GM23338 (cell line): Measurements from ENCODE around the gene SRM. TPM values are rescaled to one million over a fixed set of nuclear protein-coding genes. Genes with fewer than 3 reads are reported as not detected.

Experiments used
- ATAC-seq: fragments of 200-7000 bp; cut with Tn5 transposase; 3 replicates; pipeline ENCODE4 v1.9.1; 2020
- DNase-seq: peaks from one replicate; pipeline ENCODE4 v3.0.0-alpha.2; 2015; ENCODE audit warnings: low spot score
- H2AFZ ChIP-seq: fragments of 200-600 bp; sonication (generic); 2 replicates; pipeline ENCODE4 v1.8.0; 2016; ENCODE audit warnings: antibody characterized with exemption, mild to moderate bottlenecking, moderate library complexity
- H3F3A ChIP-seq: fragments of 200-600 bp; sonication (generic); replicated peaks from 2 replicates; pipeline ENCODE4 v1.8.0; 2017; ENCODE audit warnings: antibody characterized with exemption, mixed run types, low read depth
- H3K27ac ChIP-seq: fragments of 200-600 bp; sonication (generic); 2 replicates; pipeline ENCODE4 v1.6.1; 2016; ENCODE audit warnings: low read depth
- H3K27me3 ChIP-seq: fragments of 200-600 bp; sonication (generic); 2 replicates; pipeline ENCODE4 v1.8.0; 2016; ENCODE audit warnings: mild to moderate bottlenecking, mixed run types, moderate library complexity; ENCODE audit not compliant: insufficient read depth
- H3K36me3 ChIP-seq: fragments of 200-600 bp; sonication (generic); 2 replicates; pipeline ENCODE4 v1.8.0; 2016; ENCODE audit warnings: mild to moderate bottlenecking; ENCODE audit not compliant: insufficient read depth
- H3K4me1 ChIP-seq: fragments of 200-600 bp; sonication (generic); 2 replicates; pipeline ENCODE4 v1.8.0; 2016; ENCODE audit warnings: mild to moderate bottlenecking, moderate library complexity; ENCODE audit not compliant: insufficient read depth
- H3K4me2 ChIP-seq: fragments of 200-600 bp; sonication (generic); 2 replicates; pipeline ENCODE4 v1.7.1; 2017; ENCODE audit warnings: mixed run types
- H3K4me3 ChIP-seq: fragments of 200-600 bp; sonication (generic); 2 replicates; pipeline ENCODE4 v1.6.1; 2016; ENCODE audit warnings: mixed run types
- H3K79me2 ChIP-seq: fragments of 200-600 bp; sonication (generic); replicated peaks from 2 replicates; pipeline ENCODE4 v1.8.0; 2017; ENCODE audit warnings: mild to moderate bottlenecking; ENCODE audit not compliant: insufficient read depth
- H3K9me2 ChIP-seq: fragments of 200-600 bp; sonication (generic); 2 replicates; pipeline ENCODE4 v1.8.0; 2017; ENCODE audit not compliant: insufficient read depth
- H4K20me1 ChIP-seq: fragments of 200-600 bp; sonication (generic); replicated peaks from 2 replicates; pipeline ENCODE4 v1.8.0; 2017; ENCODE audit warnings: mild to moderate bottlenecking; ENCODE audit not compliant: insufficient read depth
- H3K27ac Mint-ChIP-seq: 2 replicates; pipeline ENCODE4 v1.8.0; 2020; ENCODE audit warnings: inconsistent platforms, mild to moderate bottlenecking, moderate library complexity, mixed read lengths
- H3K27me3 Mint-ChIP-seq: 3 replicates; pipeline ENCODE4 v1.8.0; 2022; ENCODE audit warnings: low read depth, mild to moderate bottlenecking, moderate library complexity, mixed read lengths, inconsistent platforms; ENCODE audit not compliant: insufficient read depth, poor library complexity
- H3K36me3 Mint-ChIP-seq: 3 replicates; pipeline ENCODE4 v1.8.0; 2021; ENCODE audit warnings: low read depth, mild to moderate bottlenecking, inconsistent platforms, moderate library complexity, mixed read lengths
- H3K4me1 Mint-ChIP-seq: 3 replicates; pipeline ENCODE4 v1.8.0; 2020; ENCODE audit warnings: mild to moderate bottlenecking, inconsistent platforms, mixed read lengths
- H3K4me3 Mint-ChIP-seq: 3 replicates; pipeline ENCODE4 v1.8.0; 2021; ENCODE audit warnings: moderate library complexity, mild to moderate bottlenecking, inconsistent platforms, mixed read lengths
- H3K9me3 Mint-ChIP-seq: 3 replicates; pipeline ENCODE4 v1.8.0; 2020; ENCODE audit warnings: moderate library complexity, mild to moderate bottlenecking, inconsistent platforms, mixed read lengths
- CREB1 ChIP-seq: fragments of 250-450 bp; sonication (Bioruptor Pico); IDR thresholded peaks from 2 replicates; pipeline ENCODE4 v1.5.0; 2020; ENCODE audit warnings: low read depth, mild to moderate bottlenecking, moderate library complexity
- EZH2 ChIP-seq: fragments of 200-600 bp; sonication (generic); IDR thresholded peaks from one replicate; pipeline ENCODE4 v1.8.0; 2017; ENCODE audit warnings: antibody characterized with exemption, mild to moderate bottlenecking, low read depth; ENCODE audit not compliant: unreplicated experiment
- EZH2phosphoT487 ChIP-seq: fragments of 200-600 bp; sonication (generic); IDR thresholded peaks from one replicate; pipeline ENCODE4 v1.8.1; 2018; ENCODE audit warnings: antibody characterized with exemption; ENCODE audit not compliant: unreplicated experiment
- JUNB ChIP-seq: IDR thresholded peaks from one replicate; pipeline ENCODE4 v1.6.1; 2016; ENCODE audit warnings: antibody characterized with exemption; ENCODE audit not compliant: unreplicated experiment
- POLR2AphosphoS5 ChIP-seq: IDR thresholded peaks from 2 replicates; pipeline ENCODE4 v1.6.1; 2016; ENCODE audit warnings: antibody characterized with exemption, low read depth
- ZNF114 ChIP-seq: fragments of 250-450 bp; sonication (Bioruptor Pico); IDR thresholded peaks from 2 replicates; pipeline ENCODE4 v1.5.0; 2020; ENCODE audit warnings: mild to moderate bottlenecking, moderate library complexity
- polyA plus RNA-seq: library from polyadenylated mRNA; unstranded; fragments of >200 nt; fragmentation: Nextera tagmentation; extraction: Ambion mirVana; gene quantifications from 2 replicates; pipeline ENCODE4 v1.2.1, GENCODE V29; 2016
- total RNA-seq: library from RNA; depleted of rRNA; stranded (reverse); fragments of >200 nt; shearing (Covaris generic); gene quantifications from 2 replicates; pipeline ENCODE4 v1.2.3, GENCODE V29; 2014
- TF ChIP-seq, protein P1 (sequence below): IDR thresholded peaks from one replicate; pipeline ENCODE4 v1.6.1; 2018; ENCODE audit warnings: antibody characterized with exemption; ENCODE audit not compliant: unreplicated experiment
- TF ChIP-seq, protein P2 (sequence below): fragments of 250-450 bp; sonication (Bioruptor Pico); IDR thresholded peaks from 2 replicates; pipeline ENCODE4 v1.5.0; 2020; ENCODE audit warnings: mild to moderate bottlenecking, moderate library complexity

The SRM gene
- total and polyA plus RNA-seq, 2 experiments from 2014 or later, result 170 to 253 TPM

DNA sequence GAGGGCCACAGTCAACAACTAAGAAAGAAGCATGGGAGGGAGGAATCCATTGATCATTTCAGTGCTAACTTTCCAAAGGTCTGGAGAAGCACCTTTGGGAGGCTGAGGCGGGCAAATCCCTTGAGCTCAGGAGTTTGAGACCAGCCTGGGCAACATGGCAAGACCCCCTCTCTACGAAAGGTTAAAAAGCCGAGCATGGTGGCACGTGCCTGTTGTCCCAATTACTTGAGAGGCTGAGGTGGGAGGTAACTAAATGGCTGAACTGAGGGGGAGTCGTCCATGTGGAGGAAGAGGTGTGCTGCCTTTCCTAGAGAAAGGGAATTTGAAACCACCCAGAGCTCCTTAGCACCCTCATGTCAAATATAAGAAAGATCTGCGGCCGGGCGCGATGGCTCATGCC, 29.0 kb downstream of the SRM start:
- no peak overlapping the region; the same call in 1 of the 2 replicates for H3K27ac Mint-ChIP-seq
- H3K4me3 Mint-ChIP-seq, result no peak overlapping the region
- Histone ChIP-seq H3K27ac (no peak overlapping the region), H3K36me3 (peaks cover 10% of the 10 kb centered on the region; the same call in 1 of the 2 replicates), H3K9me2 (no peaks in the 10 kb centered on the region), H3K4me1 (no peaks in the 10 kb centered on the region), H3K4me2 (no peak overlapping the region), H3F3A (peaks cover 22% of the 10 kb centered on the region), H3K79me2 (no peaks in the 10 kb centered on the region), H4K20me1 (peaks cover 5% of the 10 kb centered on the region; the same call in 1 of the 2 replicates), H3K4me3 (no peak overlapping the region), H3K27me3 (no peaks in the 10 kb centered on the region), H2AFZ (no peak overlapping the region)
- H3K27me3 Mint-ChIP-seq, result peaks cover 21% of the 10 kb centered on the region
- ATAC-seq, result no peak; the same call in 2 of the 3 replicates
- no peak for DNase-seq
- TF ChIP-seq, protein P1, sequence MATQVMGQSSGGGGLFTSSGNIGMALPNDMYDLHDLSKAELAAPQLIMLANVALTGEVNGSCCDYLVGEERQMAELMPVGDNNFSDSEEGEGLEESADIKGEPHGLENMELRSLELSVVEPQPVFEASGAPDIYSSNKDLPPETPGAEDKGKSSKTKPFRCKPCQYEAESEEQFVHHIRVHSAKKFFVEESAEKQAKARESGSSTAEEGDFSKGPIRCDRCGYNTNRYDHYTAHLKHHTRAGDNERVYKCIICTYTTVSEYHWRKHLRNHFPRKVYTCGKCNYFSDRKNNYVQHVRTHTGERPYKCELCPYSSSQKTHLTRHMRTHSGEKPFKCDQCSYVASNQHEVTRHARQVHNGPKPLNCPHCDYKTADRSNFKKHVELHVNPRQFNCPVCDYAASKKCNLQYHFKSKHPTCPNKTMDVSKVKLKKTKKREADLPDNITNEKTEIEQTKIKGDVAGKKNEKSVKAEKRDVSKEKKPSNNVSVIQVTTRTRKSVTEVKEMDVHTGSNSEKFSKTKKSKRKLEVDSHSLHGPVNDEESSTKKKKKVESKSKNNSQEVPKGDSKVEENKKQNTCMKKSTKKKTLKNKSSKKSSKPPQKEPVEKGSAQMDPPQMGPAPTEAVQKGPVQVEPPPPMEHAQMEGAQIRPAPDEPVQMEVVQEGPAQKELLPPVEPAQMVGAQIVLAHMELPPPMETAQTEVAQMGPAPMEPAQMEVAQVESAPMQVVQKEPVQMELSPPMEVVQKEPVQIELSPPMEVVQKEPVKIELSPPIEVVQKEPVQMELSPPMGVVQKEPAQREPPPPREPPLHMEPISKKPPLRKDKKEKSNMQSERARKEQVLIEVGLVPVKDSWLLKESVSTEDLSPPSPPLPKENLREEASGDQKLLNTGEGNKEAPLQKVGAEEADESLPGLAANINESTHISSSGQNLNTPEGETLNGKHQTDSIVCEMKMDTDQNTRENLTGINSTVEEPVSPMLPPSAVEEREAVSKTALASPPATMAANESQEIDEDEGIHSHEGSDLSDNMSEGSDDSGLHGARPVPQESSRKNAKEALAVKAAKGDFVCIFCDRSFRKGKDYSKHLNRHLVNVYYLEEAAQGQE, result no peak
- H3K9me3 Mint-ChIP-seq, result no peaks in the 10 kb centered on the region
- H3K36me3 Mint-ChIP-seq, result peaks cover 38% of the 10 kb centered on the region; the same call in 2 of the 3 replicates
- H3K4me1 Mint-ChIP-seq, result peaks cover 4% of the 10 kb centered on the region; the same call in 1 of the 3 replicates

DNA sequence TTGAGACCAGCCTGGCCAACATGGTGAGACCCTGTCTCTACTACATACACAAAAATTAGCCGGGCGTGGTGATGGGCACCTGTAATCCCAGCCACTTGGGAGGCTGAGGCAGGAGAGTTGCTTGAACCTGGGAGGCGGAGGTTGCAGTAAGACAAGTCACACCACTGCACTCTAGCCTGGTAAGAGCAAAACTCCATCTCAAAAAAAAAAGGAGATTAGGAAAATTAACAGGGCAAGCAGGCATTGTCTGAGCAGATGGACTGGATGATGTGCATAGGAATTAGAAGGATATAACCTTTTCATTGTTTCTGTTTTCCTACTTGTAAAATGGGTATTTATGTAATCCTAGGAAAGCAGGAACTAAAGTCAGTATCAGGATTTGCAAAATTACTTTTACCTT, 31.8 kb downstream of the SRM start:
- no peak overlapping the region for H3K27ac Mint-ChIP-seq
- TF ChIP-seq EZH2phosphoT487, result no peak
- TF ChIP-seq CREB1 (CRISPR knock-in tag), result no peak
- TF ChIP-seq POLR2AphosphoS5, result no peak
- TF ChIP-seq JUNB, result no peak
- TF ChIP-seq, protein P2, sequence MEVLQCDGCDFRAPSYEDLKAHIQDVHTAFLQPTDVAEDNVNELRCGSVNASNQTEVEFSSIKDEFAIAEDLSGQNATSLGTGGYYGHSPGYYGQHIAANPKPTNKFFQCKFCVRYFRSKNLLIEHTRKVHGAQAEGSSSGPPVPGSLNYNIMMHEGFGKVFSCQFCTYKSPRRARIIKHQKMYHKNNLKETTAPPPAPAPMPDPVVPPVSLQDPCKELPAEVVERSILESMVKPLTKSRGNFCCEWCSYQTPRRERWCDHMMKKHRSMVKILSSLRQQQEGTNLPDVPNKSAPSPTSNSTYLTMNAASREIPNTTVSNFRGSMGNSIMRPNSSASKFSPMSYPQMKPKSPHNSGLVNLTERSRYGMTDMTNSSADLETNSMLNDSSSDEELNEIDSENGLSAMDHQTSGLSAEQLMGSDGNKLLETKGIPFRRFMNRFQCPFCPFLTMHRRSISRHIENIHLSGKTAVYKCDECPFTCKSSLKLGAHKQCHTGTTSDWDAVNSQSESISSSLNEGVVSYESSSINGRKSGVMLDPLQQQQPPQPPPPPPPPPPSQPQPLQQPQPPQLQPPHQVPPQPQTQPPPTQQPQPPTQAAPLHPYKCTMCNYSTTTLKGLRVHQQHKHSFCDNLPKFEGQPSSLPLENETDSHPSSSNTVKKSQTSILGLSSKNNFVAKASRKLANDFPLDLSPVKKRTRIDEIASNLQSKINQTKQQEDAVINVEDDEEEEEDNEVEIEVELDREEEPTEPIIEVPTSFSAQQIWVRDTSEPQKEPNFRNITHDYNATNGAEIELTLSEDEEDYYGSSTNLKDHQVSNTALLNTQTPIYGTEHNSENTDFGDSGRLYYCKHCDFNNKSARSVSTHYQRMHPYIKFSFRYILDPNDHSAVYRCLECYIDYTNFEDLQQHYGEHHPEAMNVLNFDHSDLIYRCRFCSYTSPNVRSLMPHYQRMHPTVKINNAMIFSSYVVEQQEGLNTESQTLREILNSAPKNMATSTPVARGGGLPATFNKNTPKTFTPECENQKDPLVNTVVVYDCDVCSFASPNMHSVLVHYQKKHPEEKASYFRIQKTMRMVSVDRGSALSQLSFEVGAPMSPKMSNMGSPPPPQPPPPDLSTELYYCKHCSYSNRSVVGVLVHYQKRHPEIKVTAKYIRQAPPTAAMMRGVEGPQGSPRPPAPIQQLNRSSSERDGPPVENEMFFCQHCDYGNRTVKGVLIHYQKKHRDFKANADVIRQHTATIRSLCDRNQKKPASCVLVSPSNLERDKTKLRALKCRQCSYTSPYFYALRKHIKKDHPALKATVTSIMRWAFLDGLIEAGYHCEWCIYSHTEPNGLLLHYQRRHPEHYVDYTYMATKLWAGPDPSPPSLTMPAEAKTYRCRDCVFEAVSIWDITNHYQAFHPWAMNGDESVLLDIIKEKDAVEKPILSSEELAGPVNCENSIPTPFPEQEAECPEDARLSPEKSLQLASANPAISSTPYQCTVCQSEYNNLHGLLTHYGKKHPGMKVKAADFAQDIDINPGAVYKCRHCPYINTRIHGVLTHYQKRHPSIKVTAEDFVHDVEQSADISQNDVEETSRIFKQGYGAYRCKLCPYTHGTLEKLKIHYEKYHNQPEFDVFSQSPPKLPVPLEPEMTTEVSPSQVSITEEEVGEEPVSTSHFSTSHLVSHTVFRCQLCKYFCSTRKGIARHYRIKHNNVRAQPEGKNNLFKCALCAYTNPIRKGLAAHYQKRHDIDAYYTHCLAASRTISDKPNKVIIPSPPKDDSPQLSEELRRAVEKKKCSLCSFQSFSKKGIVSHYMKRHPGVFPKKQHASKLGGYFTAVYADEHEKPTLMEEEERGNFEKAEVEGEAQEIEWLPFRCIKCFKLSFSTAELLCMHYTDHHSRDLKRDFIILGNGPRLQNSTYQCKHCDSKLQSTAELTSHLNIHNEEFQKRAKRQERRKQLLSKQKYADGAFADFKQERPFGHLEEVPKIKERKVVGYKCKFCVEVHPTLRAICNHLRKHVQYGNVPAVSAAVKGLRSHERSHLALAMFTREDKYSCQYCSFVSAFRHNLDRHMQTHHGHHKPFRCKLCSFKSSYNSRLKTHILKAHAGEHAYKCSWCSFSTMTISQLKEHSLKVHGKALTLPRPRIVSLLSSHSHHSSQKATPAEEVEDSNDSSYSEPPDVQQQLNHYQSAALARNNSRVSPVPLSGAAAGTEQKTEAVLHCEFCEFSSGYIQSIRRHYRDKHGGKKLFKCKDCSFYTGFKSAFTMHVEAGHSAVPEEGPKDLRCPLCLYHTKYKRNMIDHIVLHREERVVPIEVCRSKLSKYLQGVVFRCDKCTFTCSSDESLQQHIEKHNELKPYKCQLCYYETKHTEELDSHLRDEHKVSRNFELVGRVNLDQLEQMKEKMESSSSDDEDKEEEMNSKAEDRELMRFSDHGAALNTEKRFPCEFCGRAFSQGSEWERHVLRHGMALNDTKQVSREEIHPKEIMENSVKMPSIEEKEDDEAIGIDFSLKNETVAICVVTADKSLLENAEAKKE (CRISPR knock-in tag), result no peak
- TF ChIP-seq EZH2, result no peak
- no peak for TF ChIP-seq ZNF114 (CRISPR knock-in tag)
- TF ChIP-seq, protein P1, result no peak

More for the DNA sequence above, 31.8 kb downstream of the SRM start:
- Histone ChIP-seq H3K27me3 (no peaks in the 10 kb centered on the region), H3F3A (peaks cover 41% of the 10 kb centered on the region), H3K4me3 (no peak overlapping the region), H3K4me2 (no peak overlapping the region), H4K20me1 (peaks cover 21% of the 10 kb centered on the region), H3K9me2 (no peaks in the 10 kb centered on the region), H2AFZ (no peak overlapping the region), H3K36me3 (peaks cover 39% of the 10 kb centered on the region), H3K4me1 (no peaks in the 10 kb centered on the region), H3K79me2 (no peaks in the 10 kb centered on the region; the same call in 1 of the 2 replicates), H3K27ac (no peak overlapping the region)
- Mint-ChIP-seq H3K36me3 (peaks cover 65% of the 10 kb centered on the region), H3K9me3 (no peaks in the 10 kb centered on the region), H3K4me3 (no peak overlapping the region), H3K4me1 (peaks cover 4% of the 10 kb centered on the region; the same call in 1 of the 3 replicates), H3K27me3 (peaks cover 14% of the 10 kb centered on the region)
- DNase-seq (no peak), ATAC-seq (no peak)
